B cell (primary cell): ENCODE data around the gene KIF1A. TPM values are rescaled to one million over a fixed set of nuclear protein-coding genes. Genes with fewer than 3 reads are reported as not detected.

Experiments used
- ATAC-seq: fragments of 200-7000 bp; cut with Tn5 transposase; one replicate; pipeline ENCODE4 v1.10.0; 2021; ENCODE audit warnings: low read depth, mild to moderate bottlenecking, moderate number of reproducible peaks, moderate library complexity
- CTCF ChIA-PET: fragments of 350-600 bp; sonication (Branson Sonifier 250); formaldehyde crosslinking; loops from one replicate; lab custom pipeline; 2021; ENCODE audit warnings: antibody characterized with exemption, inconsistent platforms; lab: Charles Lee
- POLR2A ChIA-PET: fragments of 350-600 bp; sonication (Branson Sonifier 250); formaldehyde crosslinking; loops from one replicate; lab custom pipeline; 2021; ENCODE audit warnings: antibody characterized with exemption; lab: Charles Lee
- DNase-seq: peaks from one replicate; pipeline ENCODE4 v3.0.0; 2013
- H2AFZ ChIP-seq: 2 replicates; pipeline ENCODE4 v1.6.1; 2012; ENCODE audit warnings: mild to moderate bottlenecking, low read depth, low read length; ENCODE audit not compliant: insufficient read depth, poor library complexity, severe bottlenecking
- H3K27ac ChIP-seq, 2 donors: 1 replicate in 1 of 2; 2 replicates in 1 of 2; pipeline ENCODE4 v1.5.1; 2012 to 2013; ENCODE audit warnings: low read length in 2 of 2, mild to moderate bottlenecking in 2 of 2, moderate library complexity in 1 of 2
- H3K27me3 ChIP-seq, 4 experiments: fragments of 200-600 bp in 1 of 4; sonication (generic) in 1 of 4; replicated peaks in 1 of 4; 1 replicate in 2 of 4; 2 replicates in 2 of 4; pipeline versions ENCODE4 v1.6.1 to v1.7.0; 2013 to 2016; ENCODE audit warnings: low read length in 3 of 4, mild to moderate bottlenecking in 2 of 4, mixed read lengths in 1 of 4, moderate library complexity in 1 of 4; ENCODE audit not compliant: insufficient read depth in 4 of 4, control insufficient read depth in 3 of 4; ENCODE audit errors: control extremely low read depth in 1 of 4
- H3K36me3 ChIP-seq, 2 experiments: replicated peaks in 1 of 2; 1 replicate in 1 of 2; 2 replicates in 1 of 2; pipeline versions ENCODE4 v1.6.1 to v1.7.1; 2013; ENCODE audit warnings: low read length in 1 of 2; ENCODE audit not compliant: insufficient read depth in 2 of 2, control insufficient read depth in 1 of 2; ENCODE audit errors: control extremely low read depth in 1 of 2, extremely low read depth in 1 of 2
- H3K4me1 ChIP-seq, 2 donors: fragments of 200-600 bp in 1 of 2; sonication (generic) in 1 of 2; 1 replicate in 1 of 2; 2 replicates in 1 of 2; pipeline versions ENCODE4 v1.5.1 to v1.6.1; 2013 to 2017; ENCODE audit warnings: low read length in 2 of 2; ENCODE audit not compliant: control insufficient read depth in 2 of 2, insufficient read depth in 2 of 2
- H3K4me2 ChIP-seq: replicated peaks from 2 replicates; pipeline ENCODE3; 2012; ENCODE audit warnings: mild to moderate bottlenecking, low read depth, low read length; ENCODE audit not compliant: poor library complexity, severe bottlenecking
- H3K4me3 ChIP-seq, 5 experiments: fragments of 200-600 bp in 1 of 5; sonication (generic) in 1 of 5; 1 replicate in 3 of 5; 2 replicates in 2 of 5; pipeline versions ENCODE4 v1.5.1 to v1.7.0; 2011 to 2016; ENCODE audit warnings: low read length in 4 of 5, mild to moderate bottlenecking in 4 of 5, low read depth in 2 of 5, control low read depth in 1 of 5, moderate library complexity in 1 of 5; ENCODE audit not compliant: insufficient read depth in 1 of 5; ENCODE audit errors: control extremely low read depth in 1 of 5, extremely low read depth in 1 of 5
- H3K79me2 ChIP-seq: fragments of 200-600 bp; sonication (generic); one replicate; pipeline ENCODE4 v1.6.0; 2016; ENCODE audit warnings: low read length; ENCODE audit not compliant: control insufficient read depth, insufficient read depth
- H3K9ac ChIP-seq: fragments of 200-600 bp; sonication (generic); 2 replicates; pipeline ENCODE4 v1.6.1; 2017; ENCODE audit warnings: mild to moderate bottlenecking, low read length, moderate library complexity
- H3K9me3 ChIP-seq, 3 donors: one replicate each; pipeline versions ENCODE4 v1.6.1 to v1.7.1; 2013; ENCODE audit warnings: low read length in 2 of 3; ENCODE audit not compliant: control insufficient read depth in 2 of 3, insufficient read depth in 1 of 3; ENCODE audit errors: control extremely low read depth in 1 of 3
- H4K20me1 ChIP-seq: 2 replicates; pipeline ENCODE4 v1.6.0; 2012; ENCODE audit warnings: mild to moderate bottlenecking, low read length; ENCODE audit not compliant: insufficient read depth, control insufficient read depth, poor library complexity, severe bottlenecking
- H3K27ac Mint-ChIP-seq: one replicate; pipeline ENCODE4 v1.8.0; 2021; ENCODE audit warnings: mixed read lengths
- H3K27me3 Mint-ChIP-seq: one replicate; pipeline ENCODE4 v1.8.0; 2021; ENCODE audit warnings: mixed read lengths
- H3K4me1 Mint-ChIP-seq: one replicate; pipeline ENCODE4 v1.8.0; 2021; ENCODE audit warnings: mixed read lengths
- H3K4me3 Mint-ChIP-seq: one replicate; pipeline ENCODE4 v1.8.0; 2021; ENCODE audit warnings: mixed read lengths
- H3K9me3 Mint-ChIP-seq: one replicate; pipeline ENCODE4 v1.8.0; 2022; ENCODE audit warnings: mixed read lengths; ENCODE audit not compliant: insufficient read depth
- CTCF ChIP-seq: fragments of 200-600 bp; IDR thresholded peaks from one replicate; pipeline ENCODE4 v1.8.0; 2022; ENCODE audit warnings: antibody characterized with exemption, mild to moderate bottlenecking
- EZH2 ChIP-seq: IDR thresholded peaks from 2 replicates; pipeline ENCODE4 v1.6.1; 2012; ENCODE audit warnings: borderline replicate concordance, low read depth, mild to moderate bottlenecking, moderate library complexity, low read length; ENCODE audit not compliant: insufficient read depth, poor library complexity, severe bottlenecking
- WGBS: methylation state at CpG from one replicate; pipeline ENCODE4 v1.1.5; 2013; ENCODE audit warnings: missing lambda C conversion rate; ENCODE audit not compliant: insufficient coverage; 5-methylcytosine and 5-hydroxymethylcytosine counted together
- intact Hi-C: fragments of 100-400 bp; cut with micrococcal nuclease; formaldehyde crosslinking; loops from one replicate; pipeline ENCODE4 v1.10.0; 2022
- polyA plus RNA-seq: library from polyadenylated mRNA; depleted of rRNA; stranded (reverse); fragments of >200 nt; gene quantifications from 2 replicates; pipeline ENCODE4 v1.2.3, GENCODE V29; 2012
- total RNA-seq, 2 donors: library from RNA; stranded (reverse); fragments of 120-200 nt in 1 of 2; gene quantifications; 1 replicate in 1 of 2; 2 replicates in 1 of 2; pipeline versions ENCODE4 v1.2.3 to v1.2.4, GENCODE V29; 2013 to 2022

The KIF1A gene
- total and polyA plus RNA-seq, 2 donors (not counting 1 experiment from before 2014, with no cell fraction given): not detected

GRCh38 chr2:240707821-240708220 lies 112.2 kb downstream of the KIF1A start:
- H3K4me1 ChIP-seq: no peaks in the 10 kb centered on the region
- H3K9ac ChIP-seq: no peak overlapping the region
- ChIA-PET POLR2A (no interaction called here), CTCF (no interaction called here)
- no peaks in the 10 kb centered on the region for H3K4me1 Mint-ChIP-seq
- intact Hi-C loops: no loop called here
- no peak overlapping the region for H2AFZ ChIP-seq
- DNase-seq (no peak), ATAC-seq (no peak)
- no peak overlapping the region for H3K4me2 ChIP-seq
- no peak overlapping the region for H3K4me3 ChIP-seq
- no peak for TF ChIP-seq EZH2
- TF ChIP-seq CTCF: no peak
- H3K27me3 ChIP-seq: peaks cover 0 to 6% (median 0%) of the 10 kb centered on the region in 4 experiments
- 87% methylated on average over 8 of the region's 10 CpGs for WGBS
- no peaks in the 10 kb centered on the region for H3K79me2 ChIP-seq
- no peaks in the 10 kb centered on the region for H3K9me3 Mint-ChIP-seq
- no peaks in the 10 kb centered on the region for H3K36me3 ChIP-seq
- no peak overlapping the region for H3K27ac Mint-ChIP-seq
- H4K20me1 ChIP-seq: no peaks in the 10 kb centered on the region
- no peaks in the 10 kb centered on the region for H3K9me3 ChIP-seq
- no peak overlapping the region for H3K27ac ChIP-seq
- no peak overlapping the region for H3K4me3 Mint-ChIP-seq
- peaks cover 25% of the 10 kb centered on the region for H3K27me3 Mint-ChIP-seq

- POLR2A ChIA-PET: no interaction called here
- Histone ChIP-seq H3K27me3 (peaks cover 0 to 6% (median 0%) of the 10 kb centered on the region in 4 experiments), H3K9me3 (no peaks in the 10 kb centered on the region), H3K4me1 (no peaks in the 10 kb centered on the region), H3K36me3 (no peaks in the 10 kb centered on the region), H3K4me2 (no peak overlapping the region), H3K79me2 (no peaks in the 10 kb centered on the region), H2AFZ (no peak overlapping the region), H3K27ac (no peak overlapping the region), H3K9ac (no peak overlapping the region), H3K4me3 (no peak overlapping the region), H4K20me1 (no peaks in the 10 kb centered on the region)
- Mint-ChIP-seq H3K4me1 (no peaks in the 10 kb centered on the region), H3K4me3 (no peak overlapping the region), H3K27me3 (peaks cover 25% of the 10 kb centered on the region), H3K9me3 (no peaks in the 10 kb centered on the region), H3K27ac (no peak overlapping the region)
- CTCF ChIA-PET: no interaction called here
- TF ChIP-seq CTCF: no peak
- intact Hi-C loops: no loop called here
- DNase-seq (no peak), ATAC-seq (no peak)
- 98% methylated on average over 4 of the region's 15 CpGs for WGBS
These were observed 112.8 kb downstream of the KIF1A start for GRCh38 chr2:240707043-240707756.
